HepG2 (cell line): ENCODE results near the gene DLAT.

Experiments used
- FOXJ3 ChIP-seq: sonication (generic); formaldehyde crosslinking; IDR thresholded peaks from 2 replicates; pipeline ENCODE4 v1.4.0; 2020; ENCODE audit warnings: missing genetic modification reagents, mild to moderate bottlenecking, borderline replicate concordance
- NFYB ChIP-seq: sonication (generic); formaldehyde crosslinking; IDR thresholded peaks from 2 replicates; pipeline ENCODE4 v1.4.0; 2020; ENCODE audit warnings: missing genetic modification reagents
- RBM39 ChIP-seq: fragments of 200-400 bp; formaldehyde crosslinking; IDR thresholded peaks from one replicate; pipeline ENCODE4 v1.6.1; 2018; ENCODE audit warnings: antibody characterized with exemption, mild to moderate bottlenecking, low read depth, low read length; ENCODE audit not compliant: poor library complexity, severe bottlenecking
- RFX1 ChIP-seq: fragments of 450-650 bp; IDR thresholded peaks from 2 replicates; pipeline ENCODE4 v1.6.1; 2017
- SOX6 ChIP-seq, 2 experiments: fragments of 450-650 bp in 1 of 2; sonication (generic) in 1 of 2; formaldehyde crosslinking in 1 of 2; IDR thresholded peaks; 2 replicates each; pipeline versions ENCODE4 v1.4.0 to v1.6.1; 2017 to 2020; ENCODE audit warnings: antibody characterized with exemption in 1 of 2, mild to moderate bottlenecking in 1 of 2, missing genetic modification reagents in 1 of 2
- TF ChIP-seq, protein P1 (sequence below): sonication (generic); formaldehyde crosslinking; IDR thresholded peaks from 2 replicates; pipeline ENCODE4 v1.4.0; 2020; ENCODE audit warnings: missing genetic modification reagents
- TF ChIP-seq, protein P2 (sequence below): sonication (generic); formaldehyde crosslinking; IDR thresholded peaks from 2 replicates; pipeline ENCODE4 v1.5.0; 2020; ENCODE audit warnings: mild to moderate bottlenecking, missing genetic modification reagents, moderate library complexity

DNA sequence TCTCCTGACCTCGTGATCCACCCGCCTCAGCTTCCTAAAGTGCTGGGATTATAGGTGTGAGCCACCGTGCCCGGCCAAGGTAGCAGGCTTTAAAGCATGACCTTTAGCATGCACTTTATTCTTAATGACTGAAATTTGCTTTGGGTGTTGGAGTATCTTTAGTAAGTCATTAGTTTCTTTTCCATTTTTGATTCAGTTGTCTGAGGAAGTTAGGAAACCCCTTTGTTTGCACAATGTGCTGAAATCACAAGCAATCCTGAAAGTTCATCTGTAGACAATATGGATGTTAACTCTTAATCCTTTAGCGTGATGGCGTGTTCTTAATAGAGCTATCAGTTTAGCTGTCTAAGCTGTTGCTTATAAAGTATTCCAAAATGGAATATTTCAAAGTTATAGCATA is 78.2 kb downstream of the DLAT start:
- TF ChIP-seq RBM39: no peak
- TF ChIP-seq, protein P1, sequence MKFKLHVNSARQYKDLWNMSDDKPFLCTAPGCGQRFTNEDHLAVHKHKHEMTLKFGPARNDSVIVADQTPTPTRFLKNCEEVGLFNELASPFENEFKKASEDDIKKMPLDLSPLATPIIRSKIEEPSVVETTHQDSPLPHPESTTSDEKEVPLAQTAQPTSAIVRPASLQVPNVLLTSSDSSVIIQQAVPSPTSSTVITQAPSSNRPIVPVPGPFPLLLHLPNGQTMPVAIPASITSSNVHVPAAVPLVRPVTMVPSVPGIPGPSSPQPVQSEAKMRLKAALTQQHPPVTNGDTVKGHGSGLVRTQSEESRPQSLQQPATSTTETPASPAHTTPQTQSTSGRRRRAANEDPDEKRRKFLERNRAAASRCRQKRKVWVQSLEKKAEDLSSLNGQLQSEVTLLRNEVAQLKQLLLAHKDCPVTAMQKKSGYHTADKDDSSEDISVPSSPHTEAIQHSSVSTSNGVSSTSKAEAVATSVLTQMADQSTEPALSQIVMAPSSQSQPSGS: no peak
- no peak for TF ChIP-seq FOXJ3
- TF ChIP-seq, protein P2, sequence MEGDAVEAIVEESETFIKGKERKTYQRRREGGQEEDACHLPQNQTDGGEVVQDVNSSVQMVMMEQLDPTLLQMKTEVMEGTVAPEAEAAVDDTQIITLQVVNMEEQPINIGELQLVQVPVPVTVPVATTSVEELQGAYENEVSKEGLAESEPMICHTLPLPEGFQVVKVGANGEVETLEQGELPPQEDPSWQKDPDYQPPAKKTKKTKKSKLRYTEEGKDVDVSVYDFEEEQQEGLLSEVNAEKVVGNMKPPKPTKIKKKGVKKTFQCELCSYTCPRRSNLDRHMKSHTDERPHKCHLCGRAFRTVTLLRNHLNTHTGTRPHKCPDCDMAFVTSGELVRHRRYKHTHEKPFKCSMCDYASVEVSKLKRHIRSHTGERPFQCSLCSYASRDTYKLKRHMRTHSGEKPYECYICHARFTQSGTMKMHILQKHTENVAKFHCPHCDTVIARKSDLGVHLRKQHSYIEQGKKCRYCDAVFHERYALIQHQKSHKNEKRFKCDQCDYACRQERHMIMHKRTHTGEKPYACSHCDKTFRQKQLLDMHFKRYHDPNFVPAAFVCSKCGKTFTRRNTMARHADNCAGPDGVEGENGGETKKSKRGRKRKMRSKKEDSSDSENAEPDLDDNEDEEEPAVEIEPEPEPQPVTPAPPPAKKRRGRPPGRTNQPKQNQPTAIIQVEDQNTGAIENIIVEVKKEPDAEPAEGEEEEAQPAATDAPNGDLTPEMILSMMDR (CRISPR knock-in tag): no peak
- no peak for TF ChIP-seq RFX1
- no peak for TF ChIP-seq SOX6 (IDR thresholded peaks at IDR 0.05)
- no peak for TF ChIP-seq SOX6 (CRISPR knock-in tag; IDR thresholded peaks at IDR 0.05)
- no peak for TF ChIP-seq NFYB (CRISPR knock-in tag)
